Breast epithelium (tissue), 4 donors: ENCODE measurements around the gene FRG1. TPM values are rescaled to one million over a fixed set of nuclear protein-coding genes. Genes with fewer than 3 reads are reported as not detected.
A peak's percentile ranks its signal among the peaks of the same experiment; 100 is the strongest.
"Not testable (repeated sequence)": the region's sequence is repeated elsewhere in the genome, so short reads cannot be mapped to it uniquely, and the experiment has no call there.

Source experiments
- DNase-seq, 2 donors: peaks; one replicate each; pipeline ENCODE4 v3.0.0-alpha.2; 2019; ENCODE audit warnings: low spot score in 2 of 2
- H3K27ac ChIP-seq, 2 donors: fragments of 200-600 bp; sonication (generic) in 1 of 2; one replicate each; pipeline ENCODE4 v1.5.1; 2016 to 2019; ENCODE audit warnings: mild to moderate bottlenecking in 1 of 2
- H3K27me3 ChIP-seq, 2 donors: fragments of 200-600 bp; sonication (generic) in 1 of 2; one replicate each; pipeline versions ENCODE4 v1.5.1 to v1.6.0; 2017 to 2019; ENCODE audit warnings: control low read depth in 1 of 2, mild to moderate bottlenecking in 1 of 2
- H3K36me3 ChIP-seq: fragments of 200-600 bp; one replicate; pipeline ENCODE4 v1.5.1; 2019
- H3K4me1 ChIP-seq, 2 donors: fragments of 200-600 bp; sonication (generic); one replicate each; pipeline ENCODE4 v1.5.1; 2016 to 2019; ENCODE audit warnings: control low read depth in 1 of 2
- H3K4me3 ChIP-seq, 3 donors: fragments of 200-600 bp; sonication (generic); 1 replicate in 2 of 3; 2 replicates in 1 of 3; pipeline ENCODE4 v1.5.1; 2016 to 2019; ENCODE audit warnings: mild to moderate bottlenecking in 3 of 3, moderate library complexity in 2 of 3
- H3K9me3 ChIP-seq, 2 donors: fragments of 200-600 bp; sonication (generic) in 1 of 2; one replicate each; pipeline ENCODE4 v1.5.1; 2016 to 2019; ENCODE audit warnings: control low read depth in 1 of 2
- POLR2A ChIP-seq: fragments of 450-650 bp; IDR thresholded peaks from one replicate; pipeline ENCODE4 v1.6.1; 2016; ENCODE audit warnings: antibody characterized with exemption, mild to moderate bottlenecking, moderate library complexity
- POLR2AphosphoS5 ChIP-seq, 3 donors: sonication (generic); formaldehyde crosslinking; IDR thresholded peaks; one replicate each; pipeline ENCODE4 v1.6.1; 2017; ENCODE audit warnings: antibody characterized with exemption in 3 of 3
- intact Hi-C: fragments of 100-400 bp; cut with DNase I; formaldehyde crosslinking; loops from one replicate; pipeline ENCODE4 v1.15.1; 2023; ENCODE audit warnings: low total_unique reads
- total RNA-seq, 3 donors: library from RNA; depleted of rRNA; stranded (reverse); fragments of >200 nt; gene quantifications; one replicate each; pipeline ENCODE4 v1.1.0, GENCODE V29; 2016
- TF ChIP-seq, protein P1 (sequence below), 3 donors: fragments of 450-650 bp; IDR thresholded peaks; one replicate each; pipeline ENCODE4 v1.5.1; 2016 to 2017; ENCODE audit warnings: antibody characterized with exemption in 3 of 3, mild to moderate bottlenecking in 3 of 3, moderate library complexity in 3 of 3

The FRG1 gene
- total RNA-seq, 3 donors from 2014 or later: 40.0 to 56.5 (median 41.9) TPM

DNA sequence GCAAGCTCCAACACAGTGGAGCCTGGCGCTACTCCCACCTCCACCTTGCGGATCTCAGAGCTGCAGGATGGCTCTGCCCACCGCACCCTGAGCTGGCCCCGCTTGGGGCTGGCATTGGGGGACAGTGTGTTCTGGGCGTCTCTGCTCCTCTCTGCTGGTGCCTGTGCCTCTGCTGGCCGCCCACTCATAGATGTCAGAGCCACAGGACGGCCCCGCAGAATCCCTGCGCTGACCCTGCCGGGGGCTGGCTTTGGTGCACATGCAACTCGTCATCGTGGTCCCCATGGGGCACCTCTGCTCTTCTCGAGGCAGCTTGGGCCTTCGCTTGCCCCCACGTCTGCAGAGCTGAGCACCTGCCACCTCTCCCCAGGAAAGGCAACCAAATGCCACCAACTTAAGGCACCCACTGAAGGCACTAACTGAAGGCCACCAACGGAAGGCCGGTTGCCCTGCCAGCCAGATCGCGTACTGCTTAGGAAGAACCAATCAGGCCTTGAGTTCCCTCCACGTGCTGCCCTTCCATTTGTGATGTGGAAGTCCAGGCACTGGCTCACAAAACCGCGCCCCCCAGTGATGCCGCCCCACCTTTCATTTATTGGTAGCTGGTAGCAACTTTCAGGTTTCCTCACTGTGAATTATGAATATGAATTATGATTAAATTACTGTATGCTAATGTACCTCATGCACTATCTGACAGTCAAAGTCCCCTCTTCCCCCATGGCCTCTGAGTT, 23.3 kb upstream of the FRG1 start:
- H3K36me3 ChIP-seq: no peaks in the 10 kb centered on the region
- H3K9me3 ChIP-seq: peaks cover 0 to 18% of the 10 kb centered on the region in 2 donors
- no peak overlapping the region for H3K4me3 ChIP-seq
- DNase-seq: no peak
- no peaks in the 10 kb centered on the region for H3K27me3 ChIP-seq
- H3K4me1 ChIP-seq: no peaks in the 10 kb centered on the region
- intact Hi-C loops: no loop called here
- no peak overlapping the region for H3K27ac ChIP-seq
- TF ChIP-seq POLR2AphosphoS5 (IDR thresholded peaks at IDR 0.05): no peak
- no peak for TF ChIP-seq POLR2A
- TF ChIP-seq, protein P1, sequence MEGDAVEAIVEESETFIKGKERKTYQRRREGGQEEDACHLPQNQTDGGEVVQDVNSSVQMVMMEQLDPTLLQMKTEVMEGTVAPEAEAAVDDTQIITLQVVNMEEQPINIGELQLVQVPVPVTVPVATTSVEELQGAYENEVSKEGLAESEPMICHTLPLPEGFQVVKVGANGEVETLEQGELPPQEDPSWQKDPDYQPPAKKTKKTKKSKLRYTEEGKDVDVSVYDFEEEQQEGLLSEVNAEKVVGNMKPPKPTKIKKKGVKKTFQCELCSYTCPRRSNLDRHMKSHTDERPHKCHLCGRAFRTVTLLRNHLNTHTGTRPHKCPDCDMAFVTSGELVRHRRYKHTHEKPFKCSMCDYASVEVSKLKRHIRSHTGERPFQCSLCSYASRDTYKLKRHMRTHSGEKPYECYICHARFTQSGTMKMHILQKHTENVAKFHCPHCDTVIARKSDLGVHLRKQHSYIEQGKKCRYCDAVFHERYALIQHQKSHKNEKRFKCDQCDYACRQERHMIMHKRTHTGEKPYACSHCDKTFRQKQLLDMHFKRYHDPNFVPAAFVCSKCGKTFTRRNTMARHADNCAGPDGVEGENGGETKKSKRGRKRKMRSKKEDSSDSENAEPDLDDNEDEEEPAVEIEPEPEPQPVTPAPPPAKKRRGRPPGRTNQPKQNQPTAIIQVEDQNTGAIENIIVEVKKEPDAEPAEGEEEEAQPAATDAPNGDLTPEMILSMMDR (IDR thresholded peaks at IDR 0.05): no peak

- no peak for TF ChIP-seq POLR2AphosphoS5 (IDR thresholded peaks at IDR 0.05)
- no peak for TF ChIP-seq POLR2A
- TF ChIP-seq, protein P1 (IDR thresholded peaks at IDR 0.05): no peak
- H3K4me3 ChIP-seq: no peak overlapping the region
- no peak overlapping the region for H3K27ac ChIP-seq
- no peak for DNase-seq
- no peaks in the 10 kb centered on the region for H3K36me3 ChIP-seq
- H3K9me3 ChIP-seq: peaks cover 0 to 22% of the 10 kb centered on the region in 2 donors
- intact Hi-C loops: no loop called here
- H3K4me1 ChIP-seq: no peaks in the 10 kb centered on the region
- no peaks in the 10 kb centered on the region for H3K27me3 ChIP-seq
These were observed 19.6 kb upstream of the FRG1 start for GRCh38 chr4:189921058-189921457.

GRCh38 chr4:189926742-189927141, 13.9 kb upstream of the FRG1 start:
- H3K4me1 ChIP-seq, DNase-seq, H3K27ac ChIP-seq, H3K36me3 ChIP-seq, H3K4me3 ChIP-seq, H3K27me3 ChIP-seq, intact Hi-C loops, H3K9me3 ChIP-seq: not testable (repeated sequence)

DNA sequence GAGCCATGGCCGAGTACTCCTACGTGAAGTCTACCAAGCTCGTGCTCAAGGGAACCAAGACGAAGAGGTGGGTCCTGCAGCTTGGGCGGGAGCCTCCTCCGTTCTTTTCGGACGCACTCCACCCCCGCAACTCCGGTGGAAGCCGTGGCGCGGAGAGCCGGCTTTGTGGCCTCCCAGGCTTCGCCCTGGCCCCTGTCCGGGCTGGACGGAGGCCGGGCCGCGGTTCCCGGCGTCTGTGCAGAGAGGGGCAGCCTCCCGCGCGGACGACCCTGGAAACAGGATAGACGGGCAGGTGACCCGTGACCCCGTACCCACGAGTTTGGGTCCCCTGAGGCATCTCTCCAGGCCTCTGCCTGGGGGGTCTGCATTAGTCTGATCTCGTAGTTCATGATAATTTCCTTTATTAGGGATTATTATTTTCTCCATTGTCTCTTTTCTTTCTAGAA, 356 bp downstream of the FRG1 start:
- intact Hi-C loops: no loop called here
- Histone ChIP-seq H3K9me3 (no peaks in the 10 kb centered on the region), H3K36me3 (no peaks in the 10 kb centered on the region), H3K27ac (peak overlapping the region; percentile 90), H3K4me3 (peak overlapping the region; percentile 76 to 94 (median 90)), H3K4me1 (no peaks in the 10 kb centered on the region), H3K27me3 (no peaks in the 10 kb centered on the region)
- no peak for TF ChIP-seq POLR2AphosphoS5 (IDR thresholded peaks at IDR 0.05)
- no peak for TF ChIP-seq POLR2A
- TF ChIP-seq, protein P1 (IDR thresholded peaks at IDR 0.05): no peak
- DNase-seq: no peak

GRCh38 chr4:189942412-189942811, 1.7 kb downstream of the FRG1 start:
- DNase-seq, H3K27ac ChIP-seq, H3K27me3 ChIP-seq, intact Hi-C loops, H3K9me3 ChIP-seq, H3K36me3 ChIP-seq, H3K4me1 ChIP-seq: not testable (repeated sequence)
- H3K4me3 ChIP-seq: peak overlapping the region in 1 of 3 donors; percentile 17

- H3K36me3 ChIP-seq, H3K4me1 ChIP-seq, intact Hi-C loops: not testable (repeated sequence)
These were observed 3.4 kb downstream of the FRG1 start for GRCh38 chr4:189944077-189944476.

DNA sequence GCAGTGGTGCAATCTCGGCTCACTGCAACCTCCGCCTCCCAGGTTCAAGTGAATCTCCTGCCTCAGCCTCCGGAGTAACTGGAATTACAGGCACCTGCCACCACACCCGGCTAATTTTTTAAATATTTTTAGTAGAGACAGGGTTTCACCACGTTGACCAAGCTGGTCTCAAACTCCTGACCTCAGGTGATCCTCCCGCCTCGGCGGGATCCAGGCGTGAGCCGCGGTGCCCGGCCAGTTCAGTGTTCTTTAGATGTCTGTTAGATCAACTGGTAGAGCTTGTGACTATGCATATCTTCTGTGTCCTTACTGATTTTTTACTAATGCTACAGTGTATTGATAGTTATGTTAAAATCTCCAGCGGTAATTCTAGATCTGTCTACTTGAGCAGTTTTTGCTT, 6.2 kb downstream of the FRG1 start:
- DNase-seq, H3K27me3 ChIP-seq, intact Hi-C loops, H3K4me3 ChIP-seq, H3K4me1 ChIP-seq, H3K9me3 ChIP-seq, H3K27ac ChIP-seq, H3K36me3 ChIP-seq: not testable (repeated sequence)

More at GRCh38 chr4:189944077-189944476, 3.4 kb downstream of the FRG1 start:
- not testable (repeated sequence) for H3K27ac ChIP-seq, DNase-seq, H3K9me3 ChIP-seq, H3K4me3 ChIP-seq, H3K27me3 ChIP-seq

DNA sequence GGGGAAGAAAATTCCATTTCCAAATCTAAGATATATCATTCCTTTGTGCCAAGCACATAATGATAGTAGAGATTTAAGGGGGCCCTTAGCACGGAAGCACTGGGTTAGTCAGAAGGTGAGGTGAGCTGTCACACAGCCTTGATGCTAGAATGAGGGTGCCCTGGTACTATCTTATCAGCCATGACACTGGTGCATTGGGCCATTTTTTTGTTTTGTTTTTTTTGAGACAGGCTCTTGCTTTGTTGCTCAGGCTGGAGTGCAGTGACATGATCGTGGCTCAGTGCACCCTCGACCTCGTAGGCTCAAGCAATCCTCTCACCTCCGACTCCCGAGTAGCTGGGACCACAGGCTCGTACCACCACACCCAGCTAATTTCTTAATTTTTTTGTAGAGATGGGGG, 7.8 kb downstream of the FRG1 start:
- intact Hi-C loops, H3K4me1 ChIP-seq, H3K9me3 ChIP-seq, H3K27me3 ChIP-seq, DNase-seq, H3K4me3 ChIP-seq, H3K27ac ChIP-seq, H3K36me3 ChIP-seq: not testable (repeated sequence)

GRCh38 chr4:189969291-189969690, 28.6 kb downstream of the FRG1 start:
- H3K27ac ChIP-seq, H3K4me1 ChIP-seq, H3K36me3 ChIP-seq, H3K27me3 ChIP-seq, H3K4me3 ChIP-seq, intact Hi-C loops, DNase-seq: not testable (repeated sequence)
- peaks cover 6 to 23% of the 10 kb centered on the region in 2 donors for H3K9me3 ChIP-seq
